GM12875 (cell line): ENCODE results near the gene RNF113B.

Experiments used
- H3K4me3 ChIP-seq: one replicate; pipeline ENCODE4 v1.5.1; 2011; ENCODE audit warnings: low read depth, low read length, control low read depth
- CTCF ChIP-seq: IDR thresholded peaks from 2 replicates; pipeline ENCODE4 v1.5.1; 2011; ENCODE audit warnings: low read depth, mild to moderate bottlenecking, control low read depth, inconsistent platforms, low read length, moderate library complexity, borderline replicate concordance; ENCODE audit not compliant: insufficient read depth

RNF113B gene

GRCh38 chr13:98187155-98187964 lies 10.3 kb upstream of the RNF113B start:
- no peak overlapping the region for H3K4me3 ChIP-seq
- no peak for TF ChIP-seq CTCF

- TF ChIP-seq CTCF, result no peak
Observed at GRCh38 chr13:98184792-98185191, 7.7 kb upstream of the RNF113B start.

DNA sequence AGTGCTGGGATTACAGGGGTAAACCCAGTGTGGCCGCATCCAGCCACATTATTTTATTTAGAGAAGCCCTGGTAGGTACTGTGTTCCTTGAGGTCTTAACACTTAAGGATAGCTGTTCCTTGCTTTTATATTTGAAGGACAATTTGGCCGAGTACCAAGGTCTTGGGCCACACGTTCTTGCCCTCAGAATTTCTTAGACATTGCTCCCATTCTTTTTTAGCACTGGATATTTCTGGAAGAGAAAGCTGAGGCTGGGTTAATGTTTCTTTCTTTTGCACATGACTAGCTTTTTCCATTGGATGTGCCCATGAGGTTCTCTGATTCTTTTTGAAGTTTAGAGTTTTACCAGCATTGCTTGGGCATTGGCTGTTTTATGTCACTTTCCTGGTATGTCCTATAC lies 5.5 kb upstream of the RNF113B start:
- no peak overlapping the region for H3K4me3 ChIP-seq
- no peak for TF ChIP-seq CTCF

More at GRCh38 chr13:98184792-98185191, 7.7 kb upstream of the RNF113B start:
- no peak overlapping the region for H3K4me3 ChIP-seq

DNA sequence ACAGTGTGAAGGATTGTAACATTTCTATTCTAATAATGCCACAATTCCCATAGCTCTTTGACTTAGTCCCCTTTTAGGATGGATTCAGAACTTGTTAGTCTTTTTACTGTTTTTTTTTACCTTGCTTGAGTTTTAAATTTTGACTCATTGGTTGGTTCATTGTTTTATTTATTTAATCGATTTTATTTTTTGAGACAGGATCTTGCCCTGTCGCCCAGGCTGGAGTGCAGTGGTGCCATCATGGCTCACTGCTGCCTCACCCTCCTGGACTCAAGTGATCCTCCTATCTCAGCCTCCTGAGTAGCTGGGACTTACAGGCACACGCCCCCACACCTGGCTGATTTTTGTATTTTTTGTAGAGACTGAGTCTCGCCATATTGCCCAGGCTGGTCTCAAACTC lies 5.1 kb upstream of the RNF113B start:
- TF ChIP-seq CTCF, result no peak
- H3K4me3 ChIP-seq, result no peak overlapping the region

- no peak overlapping the region for H3K4me3 ChIP-seq
- TF ChIP-seq CTCF, result no peak
Observed at GRCh38 chr13:98181111-98181815, 4.2 kb upstream of the RNF113B start.

- TF ChIP-seq CTCF, result no peak
- no peak overlapping the region for H3K4me3 ChIP-seq
Observed at GRCh38 chr13:98180092-98180491, 3.0 kb upstream of the RNF113B start.

DNA sequence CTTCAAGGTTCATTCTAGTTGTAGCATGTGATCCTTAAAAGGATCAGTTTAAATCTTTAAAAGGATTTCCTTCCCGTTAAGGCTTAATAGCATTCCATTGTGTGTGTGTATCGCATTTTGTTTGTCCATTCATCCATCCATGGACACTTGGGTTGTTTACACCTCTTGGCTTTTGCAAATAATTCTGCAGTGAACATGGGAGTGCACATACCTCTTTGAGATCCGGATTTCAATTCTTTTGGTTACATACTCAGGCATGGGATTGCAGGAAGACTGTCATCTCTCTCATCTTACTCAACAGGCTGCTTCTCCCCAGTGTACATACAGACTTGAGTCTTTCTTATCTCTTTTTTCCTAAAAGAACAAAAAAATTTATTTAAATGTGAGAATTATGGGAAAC lies 1.2 kb downstream of the RNF113B start:
- no peak for TF ChIP-seq CTCF
- H3K4me3 ChIP-seq, result no peak overlapping the region
